Hepatocyte (in vitro differentiated cells): Measurements from ENCODE around the gene ERCC8. TPM values are rescaled to one million over a fixed set of nuclear protein-coding genes. Genes with fewer than 3 reads are reported as not detected.
A peak's percentile ranks its signal among the peaks of the same experiment; 100 is the strongest.

Source experiments
- DNase-seq: peaks from one replicate; pipeline ENCODE4 v3.0.0-alpha.2; 2016; ENCODE audit warnings: low spot score
- H2AFZ ChIP-seq: fragments of 200-600 bp; sonication (generic); 2 replicates; pipeline ENCODE4 v1.6.0; 2016; ENCODE audit warnings: antibody characterized with exemption, mild to moderate bottlenecking
- H3K27ac ChIP-seq: fragments of 200-600 bp; sonication (generic); 2 replicates; pipeline ENCODE4 v1.5.1; 2016; ENCODE audit warnings: mild to moderate bottlenecking
- H3K27me3 ChIP-seq: fragments of 200-600 bp; sonication (generic); 2 replicates; pipeline ENCODE4 v1.6.1; 2016
- H3K36me3 ChIP-seq: fragments of 200-600 bp; sonication (generic); replicated peaks from 2 replicates; pipeline ENCODE4 v1.5.1; 2016; ENCODE audit warnings: low read depth; ENCODE audit not compliant: insufficient read depth
- H3K4me1 ChIP-seq: fragments of 200-600 bp; sonication (generic); 2 replicates; pipeline ENCODE4 v1.5.1; 2016; ENCODE audit warnings: mild to moderate bottlenecking, moderate library complexity; ENCODE audit not compliant: insufficient read depth
- H3K4me2 ChIP-seq: fragments of 200-600 bp; sonication (generic); 2 replicates; pipeline ENCODE4 v1.6.0; 2016
- H3K4me3 ChIP-seq: fragments of 200-600 bp; sonication (generic); 2 replicates; pipeline ENCODE4 v1.5.1; 2016; ENCODE audit warnings: mild to moderate bottlenecking
- H3K79me2 ChIP-seq: fragments of 200-600 bp; sonication (generic); 2 replicates; pipeline ENCODE4 v1.6.0; 2017; ENCODE audit warnings: mild to moderate bottlenecking
- H3K9me2 ChIP-seq: fragments of 200-600 bp; sonication (generic); replicated peaks from 2 replicates; pipeline ENCODE4 v1.6.0; 2017; ENCODE audit warnings: mild to moderate bottlenecking; ENCODE audit not compliant: insufficient read depth
- H3K9me3 ChIP-seq: fragments of 200-600 bp; sonication (generic); 2 replicates; pipeline ENCODE4 v1.5.1; 2016; ENCODE audit warnings: low read depth, mild to moderate bottlenecking
- H4K20me1 ChIP-seq: fragments of 200-600 bp; sonication (generic); 2 replicates; pipeline ENCODE4 v1.6.0; 2016; ENCODE audit warnings: mild to moderate bottlenecking; ENCODE audit not compliant: insufficient read depth, poor library complexity, severe bottlenecking
- EZH2 ChIP-seq: fragments of 200-600 bp; sonication (generic); IDR thresholded peaks from 2 replicates; pipeline ENCODE4 v1.6.1; 2016; ENCODE audit warnings: antibody characterized with exemption, mild to moderate bottlenecking, borderline replicate concordance
- EZH2phosphoT487 ChIP-seq: fragments of 200-600 bp; sonication (generic); IDR thresholded peaks from one replicate; pipeline ENCODE4 v1.6.1; 2018; ENCODE audit warnings: antibody characterized with exemption, mild to moderate bottlenecking, low read depth, moderate library complexity; ENCODE audit not compliant: unreplicated experiment, severe bottlenecking
- WGBS: methylation state at CpG from one replicate; pipeline ENCODE4 v1.1.6; 2016; ENCODE audit warnings: low lambda C conversion rate; ENCODE audit errors: missing lambda C conversion rate; 5-methylcytosine and 5-hydroxymethylcytosine counted together
- polyA plus RNA-seq: library from polyadenylated mRNA; unstranded; fragments of >200 nt; fragmentation: Nextera tagmentation; extraction: Ambion mirVana; gene quantifications from 2 replicates; pipeline ENCODE4 v1.2.1, GENCODE V29; 2016
- total RNA-seq: library from RNA; depleted of rRNA; stranded (reverse); fragments of >200 nt; gene quantifications from 2 replicates; pipeline ENCODE4 v1.2.3, GENCODE V29; 2014
- TF ChIP-seq, protein P1 (sequence below): fragments of 200-600 bp; sonication (generic); IDR thresholded peaks from 2 replicates; pipeline ENCODE4 v1.5.1; 2016; ENCODE audit warnings: antibody characterized with exemption, mild to moderate bottlenecking; ENCODE audit not compliant: poor library complexity

Gene ERCC8
- total and polyA plus RNA-seq, 2 experiments from 2014 or later = 6.4 to 16.8 TPM

DNA sequence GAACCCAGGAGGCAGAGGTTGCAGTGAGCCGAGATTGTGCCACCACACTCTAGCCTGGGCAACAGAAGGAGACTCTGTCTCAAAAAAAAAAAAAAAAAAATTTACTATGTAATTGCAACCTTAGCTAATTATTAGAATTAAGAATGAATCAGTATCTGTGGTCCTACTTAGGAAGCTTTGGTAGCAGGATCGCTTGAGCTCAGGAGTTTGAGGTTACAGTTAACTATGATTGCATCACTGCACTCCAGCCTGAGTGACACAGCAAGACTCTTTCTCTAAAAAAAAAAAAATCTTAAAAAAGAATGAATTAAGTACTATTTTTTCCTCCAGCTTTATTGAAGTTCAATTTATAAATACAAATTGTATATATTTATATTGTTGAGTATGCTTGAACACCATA lies 16.8 kb upstream of the ERCC8 start:
- Histone ChIP-seq H3K27me3 (no peaks in the 10 kb centered on the region), H3K79me2 (peaks cover 41% of the 10 kb centered on the region), H3K36me3 (no peaks in the 10 kb centered on the region), H3K4me2 (no peak overlapping the region), H2AFZ (no peak overlapping the region), H4K20me1 (no peaks in the 10 kb centered on the region), H3K9me3 (no peaks in the 10 kb centered on the region), H3K4me1 (no peaks in the 10 kb centered on the region), H3K4me3 (no peak overlapping the region), H3K27ac (no peak overlapping the region), H3K9me2 (no peaks in the 10 kb centered on the region)
- WGBS = 97% methylated on average over 2 of the region's 2 CpGs
- DNase-seq = no peak
- TF ChIP-seq, protein P1, sequence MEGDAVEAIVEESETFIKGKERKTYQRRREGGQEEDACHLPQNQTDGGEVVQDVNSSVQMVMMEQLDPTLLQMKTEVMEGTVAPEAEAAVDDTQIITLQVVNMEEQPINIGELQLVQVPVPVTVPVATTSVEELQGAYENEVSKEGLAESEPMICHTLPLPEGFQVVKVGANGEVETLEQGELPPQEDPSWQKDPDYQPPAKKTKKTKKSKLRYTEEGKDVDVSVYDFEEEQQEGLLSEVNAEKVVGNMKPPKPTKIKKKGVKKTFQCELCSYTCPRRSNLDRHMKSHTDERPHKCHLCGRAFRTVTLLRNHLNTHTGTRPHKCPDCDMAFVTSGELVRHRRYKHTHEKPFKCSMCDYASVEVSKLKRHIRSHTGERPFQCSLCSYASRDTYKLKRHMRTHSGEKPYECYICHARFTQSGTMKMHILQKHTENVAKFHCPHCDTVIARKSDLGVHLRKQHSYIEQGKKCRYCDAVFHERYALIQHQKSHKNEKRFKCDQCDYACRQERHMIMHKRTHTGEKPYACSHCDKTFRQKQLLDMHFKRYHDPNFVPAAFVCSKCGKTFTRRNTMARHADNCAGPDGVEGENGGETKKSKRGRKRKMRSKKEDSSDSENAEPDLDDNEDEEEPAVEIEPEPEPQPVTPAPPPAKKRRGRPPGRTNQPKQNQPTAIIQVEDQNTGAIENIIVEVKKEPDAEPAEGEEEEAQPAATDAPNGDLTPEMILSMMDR = no peak
- TF ChIP-seq EZH2 (no peak), EZH2phosphoT487 (no peak)

DNA sequence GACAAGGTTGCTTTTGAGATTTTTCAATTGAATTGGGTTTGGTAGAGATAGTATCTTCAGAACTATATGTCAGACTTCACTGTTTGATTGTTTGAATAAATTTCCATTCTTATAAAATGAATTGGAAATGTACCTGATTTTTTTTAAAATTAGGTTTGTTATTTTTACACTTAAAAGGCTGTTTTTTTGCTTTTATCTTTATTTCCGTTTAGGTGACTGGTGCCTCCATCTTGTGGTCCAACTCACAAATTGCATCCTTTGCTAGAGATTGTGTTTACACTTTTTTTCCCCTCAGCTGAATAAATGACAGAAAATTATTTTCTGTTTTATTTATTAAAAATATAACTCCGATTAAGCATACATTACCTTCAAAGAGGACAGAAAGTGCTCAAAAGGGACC lies 15.7 kb upstream of the ERCC8 start:
- Histone ChIP-seq H3K9me2 (no peaks in the 10 kb centered on the region), H2AFZ (no peak overlapping the region), H3K4me2 (no peak overlapping the region), H4K20me1 (no peaks in the 10 kb centered on the region), H3K9me3 (no peaks in the 10 kb centered on the region), H3K27ac (no peak overlapping the region), H3K4me1 (no peaks in the 10 kb centered on the region), H3K79me2 (peaks cover 48% of the 10 kb centered on the region), H3K4me3 (no peak overlapping the region), H3K27me3 (no peaks in the 10 kb centered on the region), H3K36me3 (no peaks in the 10 kb centered on the region)
- DNase-seq = peak; percentile 40
- TF ChIP-seq, protein P1 = peak; percentile 63
- no peak for TF ChIP-seq EZH2phosphoT487
- WGBS = 20% methylated on average over 2 of the region's 2 CpGs

DNA sequence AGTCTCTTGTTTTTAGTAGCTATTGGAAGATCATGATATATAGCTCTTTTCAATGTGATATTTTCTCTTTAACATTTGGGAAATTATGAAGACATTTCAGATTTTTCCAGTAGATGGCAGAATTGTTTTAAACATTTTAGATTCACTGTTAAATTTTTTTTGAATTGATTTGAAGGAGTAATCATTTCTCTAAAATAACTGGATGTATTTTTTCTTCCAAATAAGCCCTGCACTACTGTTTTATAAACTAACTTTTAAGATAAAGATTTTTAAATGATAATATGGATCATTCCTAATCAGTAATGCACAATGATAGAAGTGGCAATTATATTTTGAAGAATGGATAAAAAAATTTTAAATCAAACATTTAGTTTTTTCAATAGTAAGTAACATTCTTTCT lies 14.3 kb upstream of the ERCC8 start:
- H2AFZ ChIP-seq = no peak overlapping the region
- no peak overlapping the region for H3K27ac ChIP-seq
- peaks cover 56% of the 10 kb centered on the region for H3K79me2 ChIP-seq
- no peak overlapping the region for H3K4me2 ChIP-seq
- no peaks in the 10 kb centered on the region for H3K4me1 ChIP-seq
- no peak for TF ChIP-seq EZH2
- TF ChIP-seq, protein P1 = peak; percentile 50
- TF ChIP-seq EZH2phosphoT487 = no peak
- peaks cover 8% of the 10 kb centered on the region for H3K9me3 ChIP-seq
- H4K20me1 ChIP-seq = no peaks in the 10 kb centered on the region
- H3K9me2 ChIP-seq = no peaks in the 10 kb centered on the region
- DNase-seq = no peak
- H3K36me3 ChIP-seq = no peaks in the 10 kb centered on the region
- no peak overlapping the region for H3K4me3 ChIP-seq
- no peaks in the 10 kb centered on the region for H3K27me3 ChIP-seq

DNA sequence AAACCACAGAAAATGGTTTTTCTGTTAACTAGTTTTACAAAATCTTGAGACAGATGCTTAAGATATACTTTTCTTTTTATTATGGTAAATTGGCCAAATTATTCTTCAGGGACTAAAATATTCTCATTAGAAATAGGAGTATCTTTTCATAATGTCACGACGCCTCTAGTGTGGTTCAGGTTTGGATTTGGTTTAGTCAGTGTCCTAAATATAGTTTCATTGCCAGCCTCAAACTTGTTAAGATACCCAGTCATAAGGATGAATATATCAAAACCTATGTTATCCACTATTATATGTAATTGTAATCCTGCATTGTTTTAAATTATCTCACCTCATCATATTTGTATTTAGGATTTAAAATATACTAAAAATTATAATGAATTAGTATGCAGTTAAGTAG lies 13.8 kb upstream of the ERCC8 start:
- no peak for DNase-seq
- no peaks in the 10 kb centered on the region for H3K27me3 ChIP-seq
- 92% methylated on average over 2 of the region's 2 CpGs for WGBS
- H3K79me2 ChIP-seq = peaks cover 57% of the 10 kb centered on the region
- H3K9me2 ChIP-seq = no peaks in the 10 kb centered on the region
- no peaks in the 10 kb centered on the region for H3K36me3 ChIP-seq
- no peaks in the 10 kb centered on the region for H4K20me1 ChIP-seq
- H2AFZ ChIP-seq = no peak overlapping the region
- H3K4me2 ChIP-seq = no peak overlapping the region
- H3K9me3 ChIP-seq = peaks cover 8% of the 10 kb centered on the region
- TF ChIP-seq EZH2phosphoT487 = no peak
- TF ChIP-seq, protein P1 = no peak
- no peak for TF ChIP-seq EZH2
- H3K27ac ChIP-seq = no peak overlapping the region
- H3K4me3 ChIP-seq = no peak overlapping the region
- no peaks in the 10 kb centered on the region for H3K4me1 ChIP-seq
